Stimulated activated memory B cell treated with anti-CD40 and anti-IgM and Interleukin-4, amounts not matched to agents 10 μg/mL and 1 μg/mL and 100 μg/mL, for 72 hours (primary cell): Measurements from ENCODE around the gene VPS16.
"Not testable (repeated sequence)": the region's sequence is repeated elsewhere in the genome, so short reads cannot be mapped to it uniquely, and the experiment has no call there.

ENCODE experiments used
- ATAC-seq: fragments of 150-1000 bp; cut with Tn5 transposase; 2 replicates; pipeline ENCODE4 v1.10.0; 2021
- H3K27ac Mint-ChIP-seq: one replicate; pipeline ENCODE4 v1.8.0; 2022; ENCODE audit warnings: mild to moderate bottlenecking, mixed read lengths
- H3K27me3 Mint-ChIP-seq: one replicate; pipeline ENCODE4 v1.8.0; 2022; ENCODE audit warnings: mixed read lengths
- H3K36me3 Mint-ChIP-seq: one replicate; pipeline ENCODE4 v1.8.0; 2022; ENCODE audit warnings: mixed read lengths
- H3K4me1 Mint-ChIP-seq: one replicate; pipeline ENCODE4 v1.8.0; 2022; ENCODE audit warnings: mixed read lengths
- H3K4me3 Mint-ChIP-seq: one replicate; pipeline ENCODE4 v1.8.0; 2022; ENCODE audit warnings: mild to moderate bottlenecking, moderate library complexity, mixed read lengths
- H3K9me3 Mint-ChIP-seq: one replicate; pipeline ENCODE4 v1.8.0; 2022; ENCODE audit warnings: mixed read lengths

VPS16 gene

DNA sequence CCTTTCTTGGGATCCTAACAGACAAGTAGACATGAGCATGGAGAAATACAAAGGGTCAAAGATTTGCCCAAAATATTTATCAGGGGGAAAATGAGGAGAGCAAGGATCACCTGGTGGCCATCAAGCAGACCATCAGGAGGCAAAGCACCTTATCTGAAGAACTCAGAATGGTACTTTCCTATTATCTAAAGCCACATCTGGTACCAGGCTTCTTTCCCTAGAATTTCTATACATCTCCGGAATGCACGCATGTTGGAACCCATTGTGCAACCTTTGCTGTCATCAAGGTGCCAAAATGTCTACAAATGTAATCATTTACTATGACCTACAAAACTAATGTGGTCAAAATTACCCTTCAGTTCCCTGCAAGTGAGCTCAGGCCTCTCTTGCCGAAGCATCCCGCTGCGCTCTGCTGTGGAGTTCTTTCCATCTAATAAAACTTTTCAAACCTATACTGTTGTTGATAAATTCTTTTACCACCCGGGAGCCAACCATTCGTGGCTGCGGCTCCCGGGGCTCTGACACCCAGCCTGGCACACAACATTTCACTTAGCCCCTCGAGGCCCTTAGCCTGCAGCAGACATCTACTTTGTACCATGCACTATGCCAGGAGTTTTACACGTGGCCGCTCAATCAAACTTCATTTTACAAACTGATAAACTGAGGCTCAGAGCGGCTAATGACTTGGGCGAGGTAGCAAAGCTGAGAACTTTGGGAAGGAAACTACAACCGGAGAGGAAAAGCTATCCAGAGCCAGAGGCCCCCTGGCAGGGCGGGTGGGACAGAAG, 36.3 kb upstream of the VPS16 start:
- H3K27me3 Mint-ChIP-seq: peaks cover 82% of the 10 kb centered on the region
- no peaks in the 10 kb centered on the region for H3K9me3 Mint-ChIP-seq
- no peak overlapping the region for H3K4me3 Mint-ChIP-seq
- no peak for ATAC-seq
- H3K27ac Mint-ChIP-seq: no peak overlapping the region
- no peaks in the 10 kb centered on the region for H3K36me3 Mint-ChIP-seq
- H3K4me1 Mint-ChIP-seq: peaks cover 21% of the 10 kb centered on the region

- no peak overlapping the region for H3K4me3 Mint-ChIP-seq
- no peaks in the 10 kb centered on the region for H3K9me3 Mint-ChIP-seq
- ATAC-seq: peak; percentile 18
- H3K27ac Mint-ChIP-seq: no peak overlapping the region
- peaks cover 77% of the 10 kb centered on the region for H3K27me3 Mint-ChIP-seq
- peaks cover 13% of the 10 kb centered on the region for H3K4me1 Mint-ChIP-seq
- H3K36me3 Mint-ChIP-seq: no peaks in the 10 kb centered on the region
Observed at GRCh38 chr20:2804852-2805688, 35.5 kb upstream of the VPS16 start.

DNA sequence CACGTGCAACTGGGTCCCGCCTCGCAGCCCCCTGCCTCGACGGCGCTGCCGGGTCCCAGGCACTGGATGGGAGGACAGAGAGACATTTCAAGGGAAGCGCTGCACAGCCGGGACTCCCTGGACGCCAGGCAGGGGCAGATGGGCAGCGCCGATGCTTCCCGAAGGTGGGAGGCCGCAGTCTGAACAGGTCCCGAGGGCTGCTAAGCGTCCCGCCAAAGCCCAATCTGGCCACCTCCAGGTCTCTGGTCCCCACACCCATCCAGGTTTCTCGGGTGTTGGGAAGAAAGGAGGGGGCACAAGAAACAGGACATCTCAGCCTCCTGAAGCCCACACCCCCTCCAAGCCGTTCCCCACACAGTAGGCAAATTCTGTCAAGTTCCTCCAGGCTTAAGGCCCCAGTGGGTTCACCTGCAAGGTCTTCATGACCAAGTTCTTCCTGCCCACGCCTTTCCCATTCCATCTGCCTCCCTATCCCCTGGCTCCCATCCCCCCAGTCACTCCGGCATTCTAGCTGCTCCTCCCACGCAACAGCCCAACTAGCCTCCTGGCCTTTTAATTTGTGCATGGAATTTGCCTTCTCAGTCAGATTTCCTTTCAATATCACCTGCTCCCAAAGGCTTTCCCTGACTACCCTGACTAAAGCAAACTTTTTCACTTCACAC, 34.7 kb upstream of the VPS16 start:
- Mint-ChIP-seq H3K27ac (no peak overlapping the region), H3K4me3 (no peak overlapping the region), H3K27me3 (peaks cover 71% of the 10 kb centered on the region), H3K4me1 (peaks cover 7% of the 10 kb centered on the region), H3K36me3 (no peaks in the 10 kb centered on the region), H3K9me3 (no peaks in the 10 kb centered on the region)
- peak; percentile 18 for ATAC-seq

- H3K27me3 Mint-ChIP-seq: peaks cover 71% of the 10 kb centered on the region
- no peaks in the 10 kb centered on the region for H3K9me3 Mint-ChIP-seq
- ATAC-seq: no peak
- H3K4me3 Mint-ChIP-seq: no peak overlapping the region
- no peak overlapping the region for H3K27ac Mint-ChIP-seq
- H3K36me3 Mint-ChIP-seq: no peaks in the 10 kb centered on the region
- peaks cover 2% of the 10 kb centered on the region for H3K4me1 Mint-ChIP-seq
Observed at GRCh38 chr20:2806351-2806701, 34.2 kb upstream of the VPS16 start.

DNA sequence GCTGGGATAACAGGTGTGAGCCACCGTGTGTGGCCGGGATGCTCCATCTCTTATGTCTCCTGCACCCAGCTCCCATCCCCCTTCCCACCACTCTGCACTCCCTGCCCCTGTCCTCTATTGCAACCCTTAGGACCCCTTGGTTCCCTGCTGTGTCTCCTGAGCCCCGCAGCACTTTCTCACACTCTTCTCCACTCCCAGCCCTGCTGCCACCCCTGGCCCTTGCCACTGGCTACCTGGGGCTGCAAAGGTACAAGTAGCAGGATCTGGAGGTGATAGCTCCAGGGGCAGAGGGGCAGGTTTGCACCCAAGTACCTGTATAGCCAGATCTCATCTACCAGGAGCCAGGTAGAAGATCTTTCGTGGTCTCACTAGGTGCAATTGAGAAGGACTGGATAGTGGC, 33.5 kb upstream of the VPS16 start:
- ATAC-seq: no peak
- H3K27me3 Mint-ChIP-seq: peaks cover 74% of the 10 kb centered on the region
- no peaks in the 10 kb centered on the region for H3K4me1 Mint-ChIP-seq
- no peaks in the 10 kb centered on the region for H3K36me3 Mint-ChIP-seq
- peaks cover 1% of the 10 kb centered on the region for H3K9me3 Mint-ChIP-seq
- H3K4me3 Mint-ChIP-seq: no peak overlapping the region
- H3K27ac Mint-ChIP-seq: no peak overlapping the region

GRCh38 chr20:2807929-2808328, 32.6 kb upstream of the VPS16 start:
- not testable (repeated sequence) for ATAC-seq, H3K36me3 Mint-ChIP-seq, H3K4me1 Mint-ChIP-seq, H3K9me3 Mint-ChIP-seq, H3K27ac Mint-ChIP-seq, H3K4me3 Mint-ChIP-seq
- peaks cover 74% of the 10 kb centered on the region for H3K27me3 Mint-ChIP-seq

DNA sequence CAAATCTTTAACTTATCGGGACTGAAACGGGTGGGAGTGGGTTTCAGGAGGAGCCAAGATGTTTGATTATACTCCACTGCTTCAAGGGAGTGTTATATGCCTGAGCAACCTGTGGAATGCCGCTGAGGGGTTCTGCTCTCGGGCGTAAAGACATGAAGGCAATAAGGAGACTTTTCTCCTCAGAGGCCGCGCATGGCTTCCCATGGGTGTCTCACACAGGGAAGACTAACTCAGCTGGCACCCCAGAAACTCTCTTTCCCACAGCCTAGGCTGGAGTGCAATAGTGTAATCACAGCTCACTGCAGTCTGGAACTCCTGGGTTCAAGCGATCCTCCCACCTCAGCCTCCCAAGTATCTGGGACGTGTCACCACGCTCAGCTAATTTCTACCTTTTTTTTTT, 30.9 kb upstream of the VPS16 start:
- H3K4me3 Mint-ChIP-seq: no peak overlapping the region
- ATAC-seq: no peak
- no peak overlapping the region for H3K27ac Mint-ChIP-seq
- no peaks in the 10 kb centered on the region for H3K36me3 Mint-ChIP-seq
- H3K9me3 Mint-ChIP-seq: peaks cover 7% of the 10 kb centered on the region
- H3K4me1 Mint-ChIP-seq: no peaks in the 10 kb centered on the region
- H3K27me3 Mint-ChIP-seq: peaks cover 83% of the 10 kb centered on the region

DNA sequence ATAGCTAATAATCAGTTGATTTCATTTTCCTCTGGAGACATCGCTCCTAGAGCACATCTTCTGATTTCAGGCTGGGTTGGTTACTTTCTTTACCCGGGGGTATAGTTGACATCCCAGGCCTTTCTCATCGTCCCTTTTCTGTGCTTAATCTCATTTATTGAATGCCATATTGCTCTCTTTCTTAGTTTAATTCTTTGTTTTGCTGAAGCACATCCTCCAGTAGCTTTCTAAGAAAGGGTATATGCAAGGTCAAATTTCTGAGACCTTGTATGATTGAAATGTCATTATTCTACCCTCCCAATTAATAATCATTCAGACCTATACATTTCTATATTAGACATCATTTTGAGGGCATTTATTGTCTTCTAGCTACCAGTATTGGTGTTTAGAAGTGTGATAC, 28.4 kb upstream of the VPS16 start:
- Mint-ChIP-seq H3K4me3 (no peak overlapping the region), H3K9me3 (peaks cover 7% of the 10 kb centered on the region), H3K4me1 (no peaks in the 10 kb centered on the region), H3K36me3 (no peaks in the 10 kb centered on the region), H3K27ac (no peak overlapping the region), H3K27me3 (peaks cover 85% of the 10 kb centered on the region)
- no peak for ATAC-seq

DNA sequence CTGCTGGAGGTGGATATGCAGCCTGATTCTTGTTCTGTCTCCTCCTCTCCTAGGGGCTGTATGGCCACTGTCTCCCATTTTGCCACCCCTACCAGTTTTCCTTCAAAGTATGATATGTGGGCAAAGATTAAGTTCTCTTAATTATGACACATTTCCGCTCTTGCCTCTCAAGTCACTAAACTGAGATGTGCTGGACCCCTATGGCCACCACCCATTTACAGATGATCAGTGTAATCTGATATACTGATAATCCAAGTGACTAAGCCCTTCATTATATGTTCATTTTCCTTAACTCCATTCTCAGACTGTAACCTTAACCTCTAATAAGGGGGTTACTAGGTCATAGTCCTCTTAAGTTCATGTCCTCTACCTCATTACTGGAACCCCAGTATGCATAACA, 26.5 kb upstream of the VPS16 start:
- ATAC-seq: no peak
- Mint-ChIP-seq H3K4me3 (no peak overlapping the region), H3K9me3 (peaks cover 7% of the 10 kb centered on the region), H3K27ac (no peak overlapping the region), H3K4me1 (no peaks in the 10 kb centered on the region), H3K36me3 (no peaks in the 10 kb centered on the region), H3K27me3 (peaks cover 88% of the 10 kb centered on the region)

- H3K27me3 Mint-ChIP-seq: peaks cover 89% of the 10 kb centered on the region
- no peaks in the 10 kb centered on the region for H3K36me3 Mint-ChIP-seq
- no peak for ATAC-seq
- peaks cover 7% of the 10 kb centered on the region for H3K9me3 Mint-ChIP-seq
- H3K27ac Mint-ChIP-seq: no peak within 1 kb of the TSS
- no peaks in the 10 kb centered on the region for H3K4me1 Mint-ChIP-seq
- no peak within 1 kb of the TSS for H3K4me3 Mint-ChIP-seq
Observed at GRCh38 chr20:2814587-2815051, 25.9 kb upstream of the VPS16 start, which contains the start of gene C20orf141. TSS of gene C20orf141 (plus strand) at chr20:2814987. CDS start at chr20:2815185, 198 bp downstream.

GRCh38 chr20:2815242-2815900, 25.2 kb upstream of the VPS16 start:
- H3K27me3 Mint-ChIP-seq: peaks cover 96% of the 10 kb centered on the region
- no peak overlapping the region for H3K27ac Mint-ChIP-seq
- H3K4me1 Mint-ChIP-seq: peaks cover 3% of the 10 kb centered on the region
- no peaks in the 10 kb centered on the region for H3K36me3 Mint-ChIP-seq
- H3K9me3 Mint-ChIP-seq: peaks cover 7% of the 10 kb centered on the region
- no peak overlapping the region for H3K4me3 Mint-ChIP-seq
- ATAC-seq: no peak

- ATAC-seq: peak; percentile 4
- Mint-ChIP-seq H3K27ac (no peak within 1 kb of the TSS), H3K4me3 (no peak within 1 kb of the TSS), H3K9me3 (peaks cover 7% of the 10 kb centered on the region), H3K36me3 (no peaks in the 10 kb centered on the region), H3K27me3 (peaks cover 98% of the 10 kb centered on the region), H3K4me1 (peaks cover 8% of the 10 kb centered on the region)
Observed at GRCh38 chr20:2816030-2816582, 24.4 kb upstream of the VPS16 start, which contains the start of gene TMEM239. TSS of gene TMEM239 (plus strand) at chr20:2816364. CDS start at chr20:2816555, 191 bp downstream.

DNA sequence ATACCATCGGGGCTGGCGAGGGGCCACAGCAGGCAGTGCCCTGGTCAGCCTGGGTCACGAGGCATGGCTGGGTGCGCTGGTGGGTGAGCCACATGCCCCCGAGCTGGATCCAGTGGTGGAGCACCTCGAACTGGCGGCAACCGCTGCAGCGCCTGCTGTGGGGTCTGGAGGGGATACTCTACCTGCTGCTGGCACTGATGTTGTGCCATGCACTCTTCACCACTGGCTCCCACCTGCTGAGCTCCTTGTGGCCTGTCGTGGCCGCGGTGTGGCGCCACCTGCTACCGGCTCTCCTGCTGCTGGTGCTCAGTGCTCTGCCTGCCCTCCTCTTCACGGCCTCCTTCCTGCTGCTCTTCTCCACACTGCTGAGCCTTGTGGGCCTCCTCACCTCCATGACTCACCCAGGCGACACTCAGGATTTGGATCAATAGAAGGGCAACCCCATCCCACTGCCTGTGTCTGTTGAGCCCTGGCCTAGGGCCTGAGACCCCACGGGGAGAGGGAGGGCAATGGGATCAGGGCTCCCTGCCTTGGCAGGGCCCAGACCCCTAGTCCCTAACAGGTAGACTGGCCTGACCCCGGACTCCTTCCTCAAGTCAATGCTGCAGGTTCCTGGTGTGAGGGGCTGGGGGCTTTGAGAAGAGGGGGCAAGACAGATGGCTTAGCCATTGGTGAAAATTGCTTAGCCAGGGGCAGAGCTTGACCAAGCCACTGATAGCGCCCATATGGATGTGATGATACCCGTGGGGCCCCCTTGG, 23.8 kb upstream of the VPS16 start:
- H3K9me3 Mint-ChIP-seq: peaks cover 7% of the 10 kb centered on the region
- peak; percentile 25 for ATAC-seq
- no peak overlapping the region for H3K4me3 Mint-ChIP-seq
- H3K4me1 Mint-ChIP-seq: peaks cover 8% of the 10 kb centered on the region
- peaks cover 96% of the 10 kb centered on the region for H3K27me3 Mint-ChIP-seq
- no peak overlapping the region for H3K27ac Mint-ChIP-seq
- H3K36me3 Mint-ChIP-seq: no peaks in the 10 kb centered on the region

GRCh38 chr20:2817341-2817726, 23.2 kb upstream of the VPS16 start:
- H3K9me3 Mint-ChIP-seq: peaks cover 3% of the 10 kb centered on the region
- H3K4me1 Mint-ChIP-seq: peaks cover 8% of the 10 kb centered on the region
- H3K4me3 Mint-ChIP-seq: no peak overlapping the region
- no peaks in the 10 kb centered on the region for H3K36me3 Mint-ChIP-seq
- no peak overlapping the region for H3K27ac Mint-ChIP-seq
- ATAC-seq: no peak
- peaks cover 96% of the 10 kb centered on the region for H3K27me3 Mint-ChIP-seq
